ENCODE measurements around the gene CLCN2. TPM values are rescaled to one million over a fixed set of nuclear protein-coding genes. Genes with fewer than 3 reads are reported as not detected.

Gene CLCN2
- total RNA-seq, 1 experiment from 2014 or later: 21.6 TPM

DNA sequence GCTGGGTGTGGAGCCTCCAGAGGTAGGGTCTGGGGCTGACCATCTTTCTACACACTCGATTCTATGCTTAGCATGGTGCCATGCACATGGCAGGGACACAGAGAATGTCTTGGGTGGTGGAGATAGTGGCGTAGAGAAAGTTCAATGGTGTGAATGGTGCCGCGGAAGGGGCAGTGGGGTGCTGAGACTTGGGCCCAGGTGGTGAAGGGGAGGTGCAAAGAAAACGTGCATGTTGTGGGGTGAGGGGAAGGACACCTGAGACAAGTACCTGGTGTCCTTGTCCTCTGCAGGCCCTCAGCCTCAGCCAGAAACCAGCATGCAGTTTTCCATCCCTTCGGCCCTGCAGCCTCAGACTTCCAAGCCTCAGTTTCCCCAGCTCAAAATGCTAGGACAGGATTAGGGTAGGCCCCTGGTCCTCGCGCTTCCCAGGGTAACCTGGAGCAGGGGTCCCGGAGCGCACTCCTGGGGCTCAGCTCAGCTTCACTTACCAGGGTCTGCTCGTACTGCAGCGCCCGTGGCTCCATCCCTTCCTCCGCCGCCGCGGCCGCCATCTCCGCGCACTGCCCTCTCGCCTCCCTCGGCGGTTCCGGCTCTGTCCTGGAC lies 375 bp downstream of the CLCN2 start:
- H3K36me3 ChIP-seq (ENCODE audit: control insufficient read depth in 1 of 2, insufficient read depth in 2 of 2, low read length in 2 of 2): peaks cover 17 to 18% of the 10 kb centered on the region in 2 experiments; a peak in 3 of 4 replicates
- no peaks in the 10 kb centered on the region for H4K20me1 ChIP-seq (ENCODE audit: insufficient read depth)
- no peaks in the 10 kb centered on the region for H3K9me3 ChIP-seq (ENCODE audit: control insufficient read depth in 1 of 2, insufficient read depth in 1 of 2, low read depth in 1 of 2, low read length in 2 of 2)
- no peaks in the 10 kb centered on the region for H3K27me3 ChIP-seq (ENCODE audit: insufficient read depth, low read length)
- ChIA-PET RAD21 (ENCODE audit: low non-redundant PET in 1 of 2, low total read pairs in 2 of 2, uncharacterized antibody in 2 of 2, unreplicated experiment in 2 of 2) (no interaction called here), POLR2A (interaction anchor here (0.9 to 1.9 kb wide), 2 partner anchors 15 to 153 kb away, joined by 3 to 5 read pairs; no protein-coding TSS in a partner anchor), CTCF (interaction anchor here (0.6 to 1.4 kb wide), 3 partner anchors 10 to 891 kb away, joined by 3 read pairs; no protein-coding TSS in a partner anchor)
- peaks cover 39% of the 10 kb centered on the region for H3K79me2 ChIP-seq (ENCODE audit: insufficient read depth, low read length)
- H3K4me1 ChIP-seq (ENCODE audit: control insufficient read depth in 1 of 2, insufficient read depth in 2 of 2, low read length in 2 of 2): peaks cover 9 to 25% of the 10 kb centered on the region in 2 experiments
- BruUV-seq (replicated peaks): TSS peak; percentile 46
- H2AFZ ChIP-seq (ENCODE audit: low read depth, low read length, poor library complexity, severe bottlenecking): no peak overlapping the region
- DNase-seq (ENCODE audit: low read depth, low spot score): no peak
- H3K9me2 ChIP-seq (ENCODE audit: insufficient read depth): no peaks in the 10 kb centered on the region
- H3K27ac ChIP-seq (ENCODE audit: low read depth, low read length): peak overlapping the region; percentile 96
- H3K4me3 ChIP-seq (replicated peaks in 1 of 2; ENCODE audit: low read depth in 1 of 2, low read length in 2 of 2): peak overlapping the region; percentile 95 to 96
- peak overlapping the region; percentile 99 for H3K4me2 ChIP-seq (ENCODE audit: low read length)
- H3K9ac ChIP-seq (ENCODE audit: low read length): peak overlapping the region; percentile 99
- TF ChIP-seq JUND (IDR thresholded peaks at IDR 0.05) (no peak), TCF7L2 (IDR thresholded peaks at IDR 0.05; ENCODE audit: borderline replicate concordance, extremely low read depth, insufficient read depth, insufficient read length) (no peak), POLR2A (IDR thresholded peaks at IDR 0.05; ENCODE audit: borderline replicate concordance, extremely low read depth, insufficient read depth, insufficient read length) (no peak), CBX3 (IDR thresholded peaks at IDR 0.05; ENCODE audit: low read depth) (no peak), SIN3A (IDR thresholded peaks at IDR 0.05; ENCODE audit: low read depth) (no peak), EZH2phosphoT487 (IDR thresholded peaks at IDR 0.05; ENCODE audit: borderline replicate concordance) (no peak), SP1 (IDR thresholded peaks at IDR 0.05; ENCODE audit: low read depth) (no peak), YY1 (IDR thresholded peaks at IDR 0.05; ENCODE audit: extremely low read depth, insufficient replicate concordance, low read depth, low read length) (no peak), CTCF (IDR thresholded peaks at IDR 0.05 in 2 of 3, conservative IDR thresholded peaks at IDR 0.05 in 1 of 3; ENCODE audit: borderline replicate concordance in 1 of 3, insufficient read depth in 1 of 3, low read depth in 2 of 3, low read length in 2 of 3) (no peak), EZH2 (IDR thresholded peaks at IDR 0.05) (no peak), ZBTB33 (IDR thresholded peaks at IDR 0.05; ENCODE audit: extremely low read depth, insufficient replicate concordance, low read length) (no peak), POLR2AphosphoS5 (IDR thresholded peaks at IDR 0.05; ENCODE audit: low read depth, low read length) (no peak), RAD21 (IDR thresholded peaks at IDR 0.05; ENCODE audit: low read depth) (no peak), FOSL1 (IDR thresholded peaks at IDR 0.05; ENCODE audit: low read depth) (no peak)
- TF ChIP-seq, protein P1, sequence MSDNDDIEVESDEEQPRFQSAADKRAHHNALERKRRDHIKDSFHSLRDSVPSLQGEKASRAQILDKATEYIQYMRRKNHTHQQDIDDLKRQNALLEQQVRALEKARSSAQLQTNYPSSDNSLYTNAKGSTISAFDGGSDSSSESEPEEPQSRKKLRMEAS (IDR thresholded peaks at IDR 0.05): no peak
- TF ChIP-seq, protein P2, sequence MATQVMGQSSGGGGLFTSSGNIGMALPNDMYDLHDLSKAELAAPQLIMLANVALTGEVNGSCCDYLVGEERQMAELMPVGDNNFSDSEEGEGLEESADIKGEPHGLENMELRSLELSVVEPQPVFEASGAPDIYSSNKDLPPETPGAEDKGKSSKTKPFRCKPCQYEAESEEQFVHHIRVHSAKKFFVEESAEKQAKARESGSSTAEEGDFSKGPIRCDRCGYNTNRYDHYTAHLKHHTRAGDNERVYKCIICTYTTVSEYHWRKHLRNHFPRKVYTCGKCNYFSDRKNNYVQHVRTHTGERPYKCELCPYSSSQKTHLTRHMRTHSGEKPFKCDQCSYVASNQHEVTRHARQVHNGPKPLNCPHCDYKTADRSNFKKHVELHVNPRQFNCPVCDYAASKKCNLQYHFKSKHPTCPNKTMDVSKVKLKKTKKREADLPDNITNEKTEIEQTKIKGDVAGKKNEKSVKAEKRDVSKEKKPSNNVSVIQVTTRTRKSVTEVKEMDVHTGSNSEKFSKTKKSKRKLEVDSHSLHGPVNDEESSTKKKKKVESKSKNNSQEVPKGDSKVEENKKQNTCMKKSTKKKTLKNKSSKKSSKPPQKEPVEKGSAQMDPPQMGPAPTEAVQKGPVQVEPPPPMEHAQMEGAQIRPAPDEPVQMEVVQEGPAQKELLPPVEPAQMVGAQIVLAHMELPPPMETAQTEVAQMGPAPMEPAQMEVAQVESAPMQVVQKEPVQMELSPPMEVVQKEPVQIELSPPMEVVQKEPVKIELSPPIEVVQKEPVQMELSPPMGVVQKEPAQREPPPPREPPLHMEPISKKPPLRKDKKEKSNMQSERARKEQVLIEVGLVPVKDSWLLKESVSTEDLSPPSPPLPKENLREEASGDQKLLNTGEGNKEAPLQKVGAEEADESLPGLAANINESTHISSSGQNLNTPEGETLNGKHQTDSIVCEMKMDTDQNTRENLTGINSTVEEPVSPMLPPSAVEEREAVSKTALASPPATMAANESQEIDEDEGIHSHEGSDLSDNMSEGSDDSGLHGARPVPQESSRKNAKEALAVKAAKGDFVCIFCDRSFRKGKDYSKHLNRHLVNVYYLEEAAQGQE (IDR thresholded peaks at IDR 0.05; ENCODE audit: low read depth): no peak
- TF ChIP-seq, protein P3, sequence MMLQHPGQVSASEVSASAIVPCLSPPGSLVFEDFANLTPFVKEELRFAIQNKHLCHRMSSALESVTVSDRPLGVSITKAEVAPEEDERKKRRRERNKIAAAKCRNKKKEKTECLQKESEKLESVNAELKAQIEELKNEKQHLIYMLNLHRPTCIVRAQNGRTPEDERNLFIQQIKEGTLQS (IDR thresholded peaks at IDR 0.05): no peak
- intact Hi-C loops (cut with micrococcal nuclease): no loop called here
- ATAC-seq: no peak
